ENCODE measurements around the gene CDHR3.

CDHR3 gene

DNA sequence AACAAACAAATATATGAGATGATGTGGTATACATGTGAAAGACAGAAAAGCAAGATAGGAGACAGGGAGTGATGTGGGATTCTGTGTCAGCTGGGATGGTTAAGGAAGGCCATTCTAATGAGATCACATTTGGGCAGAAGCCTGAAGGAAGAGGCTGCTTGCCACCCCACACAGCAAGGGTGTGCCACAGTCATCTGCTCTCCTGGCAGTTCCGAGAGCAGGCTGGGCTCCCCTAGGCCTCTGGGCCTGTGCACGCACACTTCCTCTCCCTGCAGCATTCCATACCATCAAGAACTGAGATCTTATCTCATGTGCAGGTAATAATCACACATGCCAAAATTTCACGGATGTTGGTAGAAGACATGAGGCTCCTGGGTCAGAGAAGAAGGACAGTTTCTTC is 105.9 kb downstream of the CDHR3 start:
- DNase-seq (ENCODE audit: insufficient read length, low spot score) (no peak), FAIRE-seq (no peak)
- TF ChIP-seq, protein P1, sequence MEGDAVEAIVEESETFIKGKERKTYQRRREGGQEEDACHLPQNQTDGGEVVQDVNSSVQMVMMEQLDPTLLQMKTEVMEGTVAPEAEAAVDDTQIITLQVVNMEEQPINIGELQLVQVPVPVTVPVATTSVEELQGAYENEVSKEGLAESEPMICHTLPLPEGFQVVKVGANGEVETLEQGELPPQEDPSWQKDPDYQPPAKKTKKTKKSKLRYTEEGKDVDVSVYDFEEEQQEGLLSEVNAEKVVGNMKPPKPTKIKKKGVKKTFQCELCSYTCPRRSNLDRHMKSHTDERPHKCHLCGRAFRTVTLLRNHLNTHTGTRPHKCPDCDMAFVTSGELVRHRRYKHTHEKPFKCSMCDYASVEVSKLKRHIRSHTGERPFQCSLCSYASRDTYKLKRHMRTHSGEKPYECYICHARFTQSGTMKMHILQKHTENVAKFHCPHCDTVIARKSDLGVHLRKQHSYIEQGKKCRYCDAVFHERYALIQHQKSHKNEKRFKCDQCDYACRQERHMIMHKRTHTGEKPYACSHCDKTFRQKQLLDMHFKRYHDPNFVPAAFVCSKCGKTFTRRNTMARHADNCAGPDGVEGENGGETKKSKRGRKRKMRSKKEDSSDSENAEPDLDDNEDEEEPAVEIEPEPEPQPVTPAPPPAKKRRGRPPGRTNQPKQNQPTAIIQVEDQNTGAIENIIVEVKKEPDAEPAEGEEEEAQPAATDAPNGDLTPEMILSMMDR (IDR thresholded peaks at IDR 0.05; ENCODE audit: insufficient read depth, missing control alignments): no peak

DNA sequence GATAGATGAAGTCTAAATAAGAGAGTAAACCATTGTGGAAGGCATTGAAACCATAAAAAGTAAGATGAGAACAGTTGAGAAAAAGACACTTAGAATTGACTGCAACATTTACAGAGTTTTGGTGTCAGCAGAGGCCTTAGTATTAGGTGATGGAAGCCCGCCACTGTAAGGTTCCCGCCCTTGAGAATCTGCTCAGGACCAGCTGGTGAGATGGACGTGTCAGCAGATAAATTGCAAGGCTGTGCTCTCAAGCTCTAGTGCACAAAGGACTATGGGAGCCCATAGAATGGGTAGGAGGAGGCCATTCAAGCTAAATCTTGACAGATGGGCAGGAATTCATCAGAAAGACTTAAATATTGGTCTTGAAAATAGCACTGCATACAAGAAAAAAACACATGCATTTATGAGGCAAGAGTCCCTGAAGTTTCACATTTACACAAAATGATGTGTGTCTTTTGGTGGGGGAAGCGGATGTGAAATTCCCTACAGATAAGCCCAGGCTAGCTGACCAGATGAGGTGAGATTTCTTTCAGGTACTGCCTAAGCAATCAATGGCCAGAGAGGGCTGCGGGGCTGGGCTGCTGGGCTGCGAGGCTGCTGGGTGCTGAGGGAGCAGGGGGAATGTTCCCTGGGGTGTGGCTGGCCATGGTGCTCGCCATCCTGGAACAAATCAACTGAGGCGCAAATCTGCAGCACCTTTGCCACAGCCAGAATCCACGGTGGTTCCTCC is 106.6 kb downstream of the CDHR3 start:
- no peak for FAIRE-seq
- DNase-seq (ENCODE audit: insufficient read length, low spot score): no peak
- TF ChIP-seq, protein P1 (IDR thresholded peaks at IDR 0.05; ENCODE audit: insufficient read depth, missing control alignments): no peak

DNA sequence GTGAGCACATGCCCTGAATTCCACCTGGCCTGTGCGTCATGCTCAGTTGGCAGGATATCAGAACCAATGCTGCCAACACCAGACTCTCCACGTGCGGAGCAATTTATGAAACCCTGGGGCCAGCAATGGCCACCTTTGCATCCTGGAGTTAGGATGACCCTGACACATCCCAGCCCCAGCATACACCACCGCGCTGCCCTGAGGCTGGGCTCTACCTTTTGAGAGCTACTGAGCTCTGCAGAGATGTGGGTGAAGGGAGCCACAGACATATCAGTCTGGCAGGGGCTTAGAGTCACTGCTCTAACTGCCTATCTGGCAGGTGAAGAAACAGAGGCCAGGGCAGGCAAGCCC is 107.1 kb downstream of the CDHR3 start:
- FAIRE-seq (no peak), DNase-seq (ENCODE audit: insufficient read length, low spot score) (no peak)
- TF ChIP-seq, protein P1 (IDR thresholded peaks at IDR 0.05; ENCODE audit: insufficient read depth, missing control alignments): no peak

DNA sequence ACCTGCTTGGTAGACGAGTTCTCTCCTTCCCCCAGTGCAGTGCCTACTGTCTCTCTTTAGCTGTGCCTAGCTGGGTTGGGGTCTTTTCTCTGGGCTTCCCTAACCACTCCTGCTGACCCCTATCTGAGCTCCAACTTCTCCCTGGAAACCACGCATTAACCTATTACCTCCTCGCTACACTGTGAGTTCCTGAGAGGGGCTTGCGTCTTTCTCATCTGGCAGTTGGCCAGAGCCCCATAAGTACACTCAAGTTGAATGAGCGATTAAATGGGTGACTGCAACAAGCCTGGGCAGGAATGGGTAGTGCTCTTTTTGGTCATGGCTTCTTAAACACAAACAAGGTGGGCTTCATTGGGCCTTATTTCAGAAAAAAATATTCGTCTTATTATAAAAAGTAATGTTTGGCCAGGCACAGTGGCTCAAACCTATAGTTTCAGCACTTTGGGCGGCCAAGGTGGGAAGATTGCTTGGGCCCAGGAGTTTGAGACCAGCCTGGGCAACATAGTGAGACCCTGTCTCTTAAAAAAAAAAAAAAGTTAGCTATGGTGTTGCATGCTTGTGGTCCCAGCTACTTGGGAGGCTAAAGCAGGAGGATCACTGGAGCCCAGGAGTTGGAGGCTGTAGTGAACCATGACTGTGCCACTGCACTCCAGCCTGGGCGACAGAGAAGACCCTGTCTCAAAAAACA is 107.6 kb downstream of the CDHR3 start:
- FAIRE-seq (no peak), DNase-seq (ENCODE audit: insufficient read length, low spot score) (no peak)
- TF ChIP-seq, protein P1 (IDR thresholded peaks at IDR 0.05; ENCODE audit: insufficient read depth, missing control alignments): no peak

DNA sequence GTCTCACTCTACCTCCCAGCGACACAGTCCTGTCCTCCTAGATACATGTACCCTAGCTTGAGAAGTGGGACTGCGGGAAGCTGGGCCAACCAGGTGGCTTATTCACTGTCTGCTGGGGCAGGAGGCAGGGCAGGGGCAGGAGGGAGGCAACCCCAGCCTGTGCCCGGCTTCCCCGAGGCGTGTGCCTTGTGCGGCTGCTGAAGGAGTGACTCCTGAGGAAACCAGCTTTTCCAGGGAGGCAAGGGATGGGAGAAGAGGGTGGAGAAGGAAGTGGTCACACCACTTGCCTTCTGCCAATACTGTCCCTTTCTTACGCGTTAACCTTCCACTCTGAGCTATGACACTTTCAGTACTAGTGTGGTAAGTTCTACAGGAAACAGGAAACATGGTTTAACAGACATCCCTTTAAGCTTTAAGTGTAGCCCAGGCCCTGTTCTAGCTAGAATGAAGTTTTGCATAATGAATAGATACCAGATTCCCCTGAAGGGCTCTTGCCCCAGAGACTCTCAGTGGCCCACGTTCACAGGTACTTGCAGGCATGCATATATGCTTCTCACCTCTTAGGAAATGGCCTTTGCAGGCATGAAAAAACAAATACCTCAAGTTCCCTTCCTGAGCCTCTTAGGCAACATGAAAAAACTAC is 108.4 kb downstream of the CDHR3 start:
- TF ChIP-seq, protein P1 (IDR thresholded peaks at IDR 0.05; ENCODE audit: insufficient read depth, missing control alignments): no peak
- no peak for DNase-seq (ENCODE audit: insufficient read length, low spot score)
- FAIRE-seq: no peak

DNA sequence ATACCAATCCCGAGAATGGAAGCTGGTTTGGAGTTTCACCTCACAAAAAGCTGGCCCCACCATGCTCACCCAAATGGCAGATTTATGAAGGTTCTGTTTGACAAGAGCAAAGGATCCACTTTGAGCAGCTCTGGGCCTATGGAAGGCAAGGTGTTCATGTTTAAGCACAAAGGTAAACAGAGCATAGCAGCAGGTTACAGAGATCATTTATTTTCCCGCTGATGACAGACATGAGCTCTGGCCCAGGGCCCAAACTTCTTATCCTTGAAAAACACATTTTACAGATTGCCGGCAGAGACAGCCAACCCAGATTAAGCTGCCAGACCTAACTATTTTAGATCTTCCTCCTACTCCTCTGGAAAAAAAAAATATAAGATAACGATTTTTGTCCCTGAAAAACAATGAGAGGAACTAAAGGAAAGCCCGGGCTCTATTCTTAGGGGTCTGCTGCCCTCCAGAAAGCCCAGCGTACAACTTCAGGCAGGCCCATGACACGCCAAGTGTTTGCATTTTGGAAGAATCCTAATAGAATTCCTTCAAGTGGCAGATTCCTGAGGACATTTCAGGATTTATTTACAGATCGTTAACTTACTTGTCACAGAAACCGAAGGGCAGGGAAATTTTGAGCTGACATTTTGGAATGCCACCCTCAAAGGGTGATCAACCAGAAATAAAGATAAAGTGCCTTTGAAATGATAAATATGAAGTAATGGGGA is 109.1 kb downstream of the CDHR3 start:
- no peak for DNase-seq (ENCODE audit: insufficient read length, low spot score)
- FAIRE-seq: no peak

More for the DNA sequence above, 109.1 kb downstream of the CDHR3 start:
- TF ChIP-seq, protein P1 (IDR thresholded peaks at IDR 0.05; ENCODE audit: insufficient read depth, missing control alignments): no peak

Measured in D721Med (cell line).